ENCODE measurements around the gene HSD17B1. TPM values are rescaled to one million over a fixed set of nuclear protein-coding genes. Genes with fewer than 3 reads are reported as not detected.

Gene HSD17B1
- total RNA-seq, 1 experiment from 2014 or later: 1.5 TPM

GRCh38 chr17:42548070-42548837 is 4.5 kb upstream of the HSD17B1 start:
- DNase-seq (ENCODE audit: low spot score): peak; percentile 97
- peaks cover 2% of the 10 kb centered on the region; the same call in 1 of the 2 replicates for H3K27me3 Mint-ChIP-seq (ENCODE audit: low read depth)
- ChIA-PET CTCF (interaction anchor here (0.6 to 3.0 kb wide), 35 partner anchors 10 to 663 kb away, joined by 3 to 65 read pairs (median 5); partner anchors contain the start of genes BECN1, CAVIN1, CNTNAP1 and KAT2A), POLR2A (interaction anchor here (0.5 to 2.0 kb wide), 7 partner anchors 12 to 251 kb away, joined by 3 to 15 read pairs (median 3); partner anchors contain the start of gene NAGLU)
- H3K36me3 Mint-ChIP-seq: no peaks in the 10 kb centered on the region; the same call in 1 of the 2 replicates
- peak overlapping the region; percentile 59 for H3K4me3 Mint-ChIP-seq
- no peak overlapping the region for H3K27ac Mint-ChIP-seq
- peak; percentile 87 for ATAC-seq
- H3K4me1 Mint-ChIP-seq: peaks cover 15% of the 10 kb centered on the region
- H3K9me3 Mint-ChIP-seq: no peaks in the 10 kb centered on the region
- TF ChIP-seq ZNF671 (CRISPR knock-in tag; IDR thresholded peaks at IDR 0.05): no peak
- no peak for TF ChIP-seq ZBTB43 (CRISPR knock-in tag; IDR thresholded peaks at IDR 0.05)
- peak; percentile 80 for TF ChIP-seq SP1 (CRISPR knock-in tag; conservative IDR thresholded peaks at IDR 0.05)
- TF ChIP-seq, protein P1, sequence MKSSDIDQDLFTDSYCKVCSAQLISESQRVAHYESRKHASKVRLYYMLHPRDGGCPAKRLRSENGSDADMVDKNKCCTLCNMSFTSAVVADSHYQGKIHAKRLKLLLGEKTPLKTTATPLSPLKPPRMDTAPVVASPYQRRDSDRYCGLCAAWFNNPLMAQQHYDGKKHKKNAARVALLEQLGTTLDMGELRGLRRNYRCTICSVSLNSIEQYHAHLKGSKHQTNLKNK (CRISPR knock-in tag; IDR thresholded peaks at IDR 0.05): no peak
- peak; percentile 15; the same call in 1 of the 2 replicates for TF ChIP-seq ARID4B (CRISPR knock-in tag; IDR thresholded peaks at IDR 0.05; ENCODE audit: borderline replicate concordance)
- no peak for TF ChIP-seq ZNF423 (CRISPR knock-in tag; IDR thresholded peaks at IDR 0.05)
- peak; percentile 34; the same call in 1 of the 2 replicates for TF ChIP-seq FOXP1 (CRISPR knock-in tag; IDR thresholded peaks at IDR 0.05; ENCODE audit: borderline replicate concordance)
- no peak; the same call in 1 of the 2 replicates for TF ChIP-seq ETV6 (CRISPR knock-in tag; IDR thresholded peaks at IDR 0.05)
- TF ChIP-seq, protein P2, sequence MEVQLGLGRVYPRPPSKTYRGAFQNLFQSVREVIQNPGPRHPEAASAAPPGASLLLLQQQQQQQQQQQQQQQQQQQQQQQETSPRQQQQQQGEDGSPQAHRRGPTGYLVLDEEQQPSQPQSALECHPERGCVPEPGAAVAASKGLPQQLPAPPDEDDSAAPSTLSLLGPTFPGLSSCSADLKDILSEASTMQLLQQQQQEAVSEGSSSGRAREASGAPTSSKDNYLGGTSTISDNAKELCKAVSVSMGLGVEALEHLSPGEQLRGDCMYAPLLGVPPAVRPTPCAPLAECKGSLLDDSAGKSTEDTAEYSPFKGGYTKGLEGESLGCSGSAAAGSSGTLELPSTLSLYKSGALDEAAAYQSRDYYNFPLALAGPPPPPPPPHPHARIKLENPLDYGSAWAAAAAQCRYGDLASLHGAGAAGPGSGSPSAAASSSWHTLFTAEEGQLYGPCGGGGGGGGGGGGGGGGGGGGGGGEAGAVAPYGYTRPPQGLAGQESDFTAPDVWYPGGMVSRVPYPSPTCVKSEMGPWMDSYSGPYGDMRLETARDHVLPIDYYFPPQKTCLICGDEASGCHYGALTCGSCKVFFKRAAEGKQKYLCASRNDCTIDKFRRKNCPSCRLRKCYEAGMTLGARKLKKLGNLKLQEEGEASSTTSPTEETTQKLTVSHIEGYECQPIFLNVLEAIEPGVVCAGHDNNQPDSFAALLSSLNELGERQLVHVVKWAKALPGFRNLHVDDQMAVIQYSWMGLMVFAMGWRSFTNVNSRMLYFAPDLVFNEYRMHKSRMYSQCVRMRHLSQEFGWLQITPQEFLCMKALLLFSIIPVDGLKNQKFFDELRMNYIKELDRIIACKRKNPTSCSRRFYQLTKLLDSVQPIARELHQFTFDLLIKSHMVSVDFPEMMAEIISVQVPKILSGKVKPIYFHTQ (CRISPR knock-in tag; IDR thresholded peaks at IDR 0.05): no peak
- peak; percentile 80 for TF ChIP-seq MAX (CRISPR knock-in tag; IDR thresholded peaks at IDR 0.05)
- TF ChIP-seq TCF7 (CRISPR knock-in tag; IDR thresholded peaks at IDR 0.05; ENCODE audit: low read depth): no peak
- no peak for TF ChIP-seq ZNF263 (CRISPR knock-in tag; IDR thresholded peaks at IDR 0.05; ENCODE audit: low read depth)
- TF ChIP-seq TEAD1 (CRISPR knock-in tag; IDR thresholded peaks at IDR 0.05): no peak
- no peak for TF ChIP-seq GRHL2 (CRISPR knock-in tag; IDR thresholded peaks at IDR 0.05; ENCODE audit: insufficient replicate concordance, severe bottlenecking)
- TF ChIP-seq MXD4 (CRISPR knock-in tag; IDR thresholded peaks at IDR 0.05; ENCODE audit: borderline replicate concordance): no peak
- TF ChIP-seq, protein P3, sequence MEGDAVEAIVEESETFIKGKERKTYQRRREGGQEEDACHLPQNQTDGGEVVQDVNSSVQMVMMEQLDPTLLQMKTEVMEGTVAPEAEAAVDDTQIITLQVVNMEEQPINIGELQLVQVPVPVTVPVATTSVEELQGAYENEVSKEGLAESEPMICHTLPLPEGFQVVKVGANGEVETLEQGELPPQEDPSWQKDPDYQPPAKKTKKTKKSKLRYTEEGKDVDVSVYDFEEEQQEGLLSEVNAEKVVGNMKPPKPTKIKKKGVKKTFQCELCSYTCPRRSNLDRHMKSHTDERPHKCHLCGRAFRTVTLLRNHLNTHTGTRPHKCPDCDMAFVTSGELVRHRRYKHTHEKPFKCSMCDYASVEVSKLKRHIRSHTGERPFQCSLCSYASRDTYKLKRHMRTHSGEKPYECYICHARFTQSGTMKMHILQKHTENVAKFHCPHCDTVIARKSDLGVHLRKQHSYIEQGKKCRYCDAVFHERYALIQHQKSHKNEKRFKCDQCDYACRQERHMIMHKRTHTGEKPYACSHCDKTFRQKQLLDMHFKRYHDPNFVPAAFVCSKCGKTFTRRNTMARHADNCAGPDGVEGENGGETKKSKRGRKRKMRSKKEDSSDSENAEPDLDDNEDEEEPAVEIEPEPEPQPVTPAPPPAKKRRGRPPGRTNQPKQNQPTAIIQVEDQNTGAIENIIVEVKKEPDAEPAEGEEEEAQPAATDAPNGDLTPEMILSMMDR (IDR thresholded peaks at IDR 0.05): no peak; the same call in 1 of the 2 replicates
- TF ChIP-seq ZBTB21 (CRISPR knock-in tag; IDR thresholded peaks at IDR 0.05; ENCODE audit: borderline replicate concordance): peak; percentile 88; the same call in 1 of the 2 replicates
- TF ChIP-seq, protein P4, sequence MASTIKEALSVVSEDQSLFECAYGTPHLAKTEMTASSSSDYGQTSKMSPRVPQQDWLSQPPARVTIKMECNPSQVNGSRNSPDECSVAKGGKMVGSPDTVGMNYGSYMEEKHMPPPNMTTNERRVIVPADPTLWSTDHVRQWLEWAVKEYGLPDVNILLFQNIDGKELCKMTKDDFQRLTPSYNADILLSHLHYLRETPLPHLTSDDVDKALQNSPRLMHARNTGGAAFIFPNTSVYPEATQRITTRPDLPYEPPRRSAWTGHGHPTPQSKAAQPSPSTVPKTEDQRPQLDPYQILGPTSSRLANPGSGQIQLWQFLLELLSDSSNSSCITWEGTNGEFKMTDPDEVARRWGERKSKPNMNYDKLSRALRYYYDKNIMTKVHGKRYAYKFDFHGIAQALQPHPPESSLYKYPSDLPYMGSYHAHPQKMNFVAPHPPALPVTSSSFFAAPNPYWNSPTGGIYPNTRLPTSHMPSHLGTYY (CRISPR knock-in tag; IDR thresholded peaks at IDR 0.05): no peak
- TF ChIP-seq MYBL2 (CRISPR knock-in tag; IDR thresholded peaks at IDR 0.05): 0 out of 2 replicates have a peak, but pooled peaks have one; percentile 43
- TF ChIP-seq, protein P5, sequence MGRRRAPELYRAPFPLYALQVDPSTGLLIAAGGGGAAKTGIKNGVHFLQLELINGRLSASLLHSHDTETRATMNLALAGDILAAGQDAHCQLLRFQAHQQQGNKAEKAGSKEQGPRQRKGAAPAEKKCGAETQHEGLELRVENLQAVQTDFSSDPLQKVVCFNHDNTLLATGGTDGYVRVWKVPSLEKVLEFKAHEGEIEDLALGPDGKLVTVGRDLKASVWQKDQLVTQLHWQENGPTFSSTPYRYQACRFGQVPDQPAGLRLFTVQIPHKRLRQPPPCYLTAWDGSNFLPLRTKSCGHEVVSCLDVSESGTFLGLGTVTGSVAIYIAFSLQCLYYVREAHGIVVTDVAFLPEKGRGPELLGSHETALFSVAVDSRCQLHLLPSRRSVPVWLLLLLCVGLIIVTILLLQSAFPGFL (CRISPR knock-in tag; IDR thresholded peaks at IDR 0.05; ENCODE audit: borderline replicate concordance): no peak
- no peak for TF ChIP-seq SOX15 (CRISPR knock-in tag; IDR thresholded peaks at IDR 0.05)
- TF ChIP-seq ZNF138 (CRISPR knock-in tag; conservative IDR thresholded peaks at IDR 0.05): 0 out of 2 replicates have a peak, but pooled peaks have one; percentile 42
- TF ChIP-seq SMAD4 (CRISPR knock-in tag; IDR thresholded peaks at IDR 0.05): no peak
